ENCODE results near the gene ATXN7.

ATXN7 gene

DNA sequence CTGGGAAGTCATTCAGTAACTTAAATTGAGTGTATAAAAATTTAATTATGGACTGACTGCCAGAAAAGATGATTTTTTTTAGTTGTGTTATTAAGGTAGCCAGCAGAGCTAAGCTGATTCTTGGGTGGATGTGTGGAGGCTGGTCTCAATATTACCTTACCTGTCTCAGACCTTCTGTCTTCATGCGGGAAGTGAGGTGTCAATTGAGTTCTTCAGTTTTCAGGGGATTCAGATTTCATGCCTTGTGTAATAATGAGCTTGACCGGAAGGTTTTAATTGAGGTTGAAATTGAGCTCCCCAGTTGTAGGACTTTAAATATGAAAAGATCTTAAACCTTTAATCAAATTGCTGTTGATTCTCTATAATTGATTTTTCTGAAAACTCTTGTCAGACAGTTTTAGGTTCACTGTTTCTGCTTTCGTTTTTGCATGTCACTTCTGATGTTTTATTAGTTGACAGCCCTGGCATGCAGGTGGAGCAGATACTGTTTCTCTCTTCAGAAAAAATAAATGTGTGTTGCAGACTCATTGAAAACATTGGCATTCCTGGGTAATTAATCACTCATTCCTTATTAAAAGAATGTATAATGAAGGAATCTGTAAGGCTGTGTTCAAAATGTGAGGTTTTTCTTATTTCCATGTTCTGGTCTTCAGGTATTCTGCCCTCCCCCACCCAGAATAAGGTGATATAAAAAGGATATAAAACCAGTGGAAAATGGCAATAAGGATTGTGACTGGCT is 105.1 kb downstream of the ATXN7 start:
- DNase-seq: no peak

DNA sequence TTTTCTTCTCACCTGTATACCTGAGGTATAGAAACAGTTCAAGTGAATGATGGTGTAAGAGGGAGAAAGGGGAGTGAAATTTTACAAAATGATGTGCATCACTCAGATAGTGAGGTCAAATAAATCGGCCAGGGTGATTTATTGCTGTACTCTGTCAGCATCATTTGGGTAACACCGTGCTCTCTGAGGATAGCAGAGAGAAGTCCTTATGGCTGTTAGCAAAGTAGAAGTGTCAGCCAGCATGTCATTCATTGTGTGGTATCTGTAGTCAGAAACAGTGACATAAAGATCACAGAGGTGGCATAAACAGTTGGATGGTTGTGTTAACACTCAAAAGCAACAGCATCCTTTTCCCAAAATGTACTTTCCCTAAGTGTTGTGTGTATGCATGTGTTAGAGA is 106.2 kb downstream of the ATXN7 start:
- DNase-seq: no peak

DNA sequence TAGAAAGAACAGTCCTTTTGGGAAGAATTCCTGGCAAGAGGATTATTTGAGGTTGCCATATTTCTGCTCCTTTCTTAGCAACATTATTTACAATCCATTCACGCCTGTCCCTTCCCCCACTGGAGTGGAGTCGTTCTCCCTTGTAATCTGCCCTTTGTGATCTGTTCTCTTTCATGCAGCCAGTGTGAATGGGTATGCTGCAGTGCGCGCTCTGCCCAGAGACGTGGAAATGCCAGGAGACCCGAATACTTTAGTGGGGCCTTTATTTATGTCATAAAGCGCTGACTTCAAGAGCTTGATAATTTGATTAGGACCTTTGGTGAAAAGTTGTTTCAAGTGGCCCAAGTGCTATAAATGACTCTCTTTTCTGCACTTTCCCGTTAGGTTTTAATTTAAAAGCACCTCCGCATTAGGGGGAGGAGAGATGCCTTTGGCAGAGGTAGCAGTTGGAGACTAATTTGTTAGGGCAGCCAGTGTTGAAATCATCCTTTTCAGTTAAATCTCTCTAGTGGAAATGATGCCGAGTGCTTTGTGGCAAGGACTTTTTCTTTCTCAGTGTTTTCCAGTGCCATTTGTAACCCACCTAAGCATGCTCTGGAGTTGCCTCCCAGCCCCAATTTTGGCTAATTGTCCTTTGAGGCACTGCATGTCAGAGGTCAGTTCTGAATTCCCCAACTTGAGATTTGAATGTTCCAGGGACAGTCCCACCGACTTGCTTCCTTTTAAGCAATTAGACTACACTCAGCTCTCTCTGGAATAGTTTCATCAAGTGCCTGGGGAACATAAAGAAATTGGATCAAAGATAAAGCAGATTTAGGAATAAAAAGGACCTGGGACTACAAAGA is 107.2 kb downstream of the ATXN7 start:
- DNase-seq: no peak

- DNase-seq: no peak
Measured at GRCh38 chr3:63972196-63972595, 108.5 kb downstream of the ATXN7 start.

GRCh38 chr3:63972987-63973386 is 109.3 kb downstream of the ATXN7 start:
- no peak for DNase-seq

GRCh38 chr3:63973406-63973805 is 109.7 kb downstream of the ATXN7 start:
- DNase-seq: no peak

DNA sequence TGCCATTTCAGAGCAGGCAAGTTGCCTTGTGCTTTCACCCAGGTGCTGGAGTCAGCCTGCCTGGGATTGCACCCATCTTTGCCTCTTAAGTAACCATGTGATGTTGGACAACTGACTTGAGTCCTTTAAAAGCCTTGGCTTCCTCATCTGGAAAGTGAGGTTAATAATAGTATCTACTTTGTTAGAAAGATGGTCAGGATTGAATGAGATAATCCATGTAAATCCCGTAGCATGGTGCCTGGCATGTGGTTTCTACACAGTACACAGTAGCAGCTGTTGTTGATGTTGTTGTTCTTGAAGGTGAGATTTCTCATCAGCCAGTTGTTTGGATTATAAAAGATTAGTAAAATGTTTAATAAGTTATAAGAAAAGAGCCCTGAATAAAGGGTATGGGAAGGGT is 110.8 kb downstream of the ATXN7 start:
- DNase-seq: no peak

DNA sequence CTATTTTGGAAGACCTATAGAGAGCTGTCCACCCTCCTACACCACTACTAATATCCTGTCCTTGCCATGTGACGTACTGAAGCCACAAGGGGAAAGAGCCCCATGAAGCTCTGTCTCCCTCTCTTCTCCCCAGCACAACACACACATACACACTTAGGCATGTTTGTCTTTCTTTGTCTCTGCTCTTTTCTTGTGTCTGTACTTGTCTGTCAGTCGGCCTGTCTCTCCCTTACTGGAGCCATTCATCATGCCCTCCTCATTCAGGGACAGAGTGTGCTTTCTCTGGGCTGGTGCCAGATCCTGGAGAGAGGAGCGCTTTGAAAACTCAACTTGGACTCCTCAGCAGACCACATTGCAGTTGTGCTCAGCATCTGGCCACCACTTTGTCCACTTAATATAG is 112.1 kb downstream of the ATXN7 start:
- peak; percentile 54 for DNase-seq

- DNase-seq: no peak
Measured at GRCh38 chr3:63976161-63976871, 112.6 kb downstream of the ATXN7 start.

DNA sequence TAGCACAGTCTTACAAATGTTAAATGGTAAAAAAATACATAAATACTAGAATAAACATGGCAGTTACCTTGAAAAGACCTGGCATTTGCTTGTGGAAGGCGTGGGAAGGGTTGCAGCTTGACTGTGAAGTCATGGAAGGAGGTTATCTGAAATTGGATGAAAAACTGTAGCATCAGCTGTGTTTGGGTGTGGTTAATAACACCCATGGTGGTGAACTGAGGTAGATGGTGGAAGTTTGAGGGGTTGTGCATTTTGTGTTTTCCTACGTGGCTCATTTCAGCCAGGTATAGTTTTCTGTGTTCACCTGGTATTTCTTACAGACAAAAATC is 113.2 kb downstream of the ATXN7 start:
- no peak for DNase-seq

GRCh38 chr3:63977893-63978292 is 114.2 kb downstream of the ATXN7 start:
- DNase-seq: no peak

DNA sequence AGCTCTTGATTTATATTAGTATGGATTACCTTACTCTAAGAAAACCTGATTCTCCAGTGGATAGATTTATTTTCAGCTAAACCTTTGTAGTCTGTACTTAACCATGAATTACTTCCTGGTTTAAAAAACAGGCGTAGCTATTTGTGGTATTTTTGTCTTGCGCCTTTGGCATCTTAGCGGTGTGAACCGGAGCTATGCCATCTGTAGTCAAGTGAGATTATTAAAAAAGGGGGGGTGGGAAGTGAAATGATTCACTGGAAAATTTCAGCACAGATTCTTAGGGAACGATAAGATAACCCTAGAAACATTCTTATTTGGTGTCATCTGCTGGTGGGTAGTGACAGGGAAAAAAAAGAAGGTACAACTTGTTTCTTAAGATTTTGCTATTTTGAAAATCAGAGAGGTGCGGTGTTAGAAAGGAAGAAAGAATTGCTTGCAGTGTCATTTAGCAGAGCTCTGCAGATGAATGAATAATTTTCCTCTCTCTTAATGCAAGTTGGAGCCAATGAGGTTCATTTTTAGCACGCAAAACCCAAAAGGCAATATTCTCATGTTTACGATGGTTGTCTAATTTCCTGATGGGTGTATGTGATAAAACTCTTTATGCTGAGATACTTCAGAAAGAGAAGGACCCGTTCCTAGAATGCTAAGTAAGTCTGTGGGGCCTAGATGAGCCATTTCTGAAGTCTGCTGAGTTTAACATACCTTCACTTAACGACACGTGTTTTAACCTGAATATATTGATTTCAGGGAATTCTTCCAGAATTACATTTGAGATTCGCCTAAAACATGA is 115.6 kb downstream of the ATXN7 start:
- no peak for DNase-seq

GRCh38 chr3:63980019-63980418 is 116.4 kb downstream of the ATXN7 start:
- no peak for DNase-seq

DNA sequence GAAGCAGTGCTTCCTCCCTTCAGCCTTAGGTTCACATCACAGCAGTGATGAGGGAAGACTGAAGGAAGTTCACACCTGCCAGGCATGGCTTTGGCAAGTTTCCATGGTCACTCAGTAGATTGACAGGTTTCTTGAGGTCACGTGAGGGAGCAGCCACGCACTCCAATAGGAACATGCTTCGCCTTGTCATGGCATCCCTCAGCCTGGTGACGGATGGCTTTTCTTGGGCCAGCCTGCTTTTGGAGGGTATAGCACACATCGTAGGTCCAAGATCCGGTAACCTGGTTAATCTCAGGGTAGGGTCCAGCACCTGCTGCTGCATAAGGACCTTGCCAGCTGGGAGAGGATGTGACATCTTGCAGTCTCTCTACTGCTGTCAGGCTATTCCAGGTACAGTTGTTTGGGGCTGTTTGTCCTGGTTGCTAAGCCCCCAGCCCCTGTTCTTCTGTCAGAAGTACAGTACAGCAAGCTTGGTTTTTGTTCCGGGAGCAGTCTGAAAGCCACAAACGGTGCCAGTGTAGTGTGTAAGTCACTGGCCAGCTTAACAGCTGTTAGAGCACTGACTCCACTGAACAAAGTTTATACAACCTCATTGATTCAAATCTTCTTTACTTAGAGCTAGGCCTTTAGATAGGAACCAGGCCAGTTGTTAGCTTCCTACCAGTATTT is 117.3 kb downstream of the ATXN7 start:
- no peak for DNase-seq

DNA sequence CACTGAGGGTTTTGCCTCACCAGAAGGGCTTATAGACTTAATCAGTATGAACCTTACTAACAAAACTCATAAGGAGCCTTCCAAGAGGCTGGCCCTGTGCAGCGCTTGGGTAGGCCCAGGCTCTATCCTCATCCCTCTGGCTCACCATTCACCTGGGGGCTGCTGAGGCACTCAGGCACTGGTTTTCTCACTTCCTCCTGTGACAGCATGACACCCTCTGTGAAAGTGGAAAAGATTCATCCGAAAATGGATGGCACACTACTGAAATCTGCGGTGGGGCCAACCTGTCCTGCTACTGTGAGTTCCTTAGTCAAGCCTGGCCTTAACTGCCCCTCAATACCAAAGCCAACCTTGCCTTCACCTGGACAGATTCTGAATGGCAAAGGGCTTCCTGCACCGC is 118.3 kb downstream of the ATXN7 start:
- no peak for DNase-seq

DNA sequence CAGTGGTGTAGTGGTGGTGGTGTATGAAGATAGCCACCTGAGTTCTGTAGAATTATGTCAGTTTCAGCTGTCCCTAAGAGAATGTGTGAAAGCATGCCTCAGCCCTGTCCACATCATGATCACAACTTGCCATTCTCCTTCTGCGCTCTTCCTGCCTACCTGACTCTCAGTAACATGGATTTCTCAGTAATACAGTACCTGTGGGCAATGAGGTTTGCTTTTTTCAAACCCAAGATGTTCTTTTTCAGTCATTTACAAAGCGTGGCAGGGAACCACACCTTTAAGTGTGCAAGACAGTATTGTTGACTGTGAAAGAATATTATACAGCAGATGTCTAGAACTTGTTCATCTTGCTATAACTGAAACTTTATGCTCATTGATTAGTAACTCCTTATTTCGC is 120.7 kb downstream of the ATXN7 start:
- DNase-seq: no peak

DNA sequence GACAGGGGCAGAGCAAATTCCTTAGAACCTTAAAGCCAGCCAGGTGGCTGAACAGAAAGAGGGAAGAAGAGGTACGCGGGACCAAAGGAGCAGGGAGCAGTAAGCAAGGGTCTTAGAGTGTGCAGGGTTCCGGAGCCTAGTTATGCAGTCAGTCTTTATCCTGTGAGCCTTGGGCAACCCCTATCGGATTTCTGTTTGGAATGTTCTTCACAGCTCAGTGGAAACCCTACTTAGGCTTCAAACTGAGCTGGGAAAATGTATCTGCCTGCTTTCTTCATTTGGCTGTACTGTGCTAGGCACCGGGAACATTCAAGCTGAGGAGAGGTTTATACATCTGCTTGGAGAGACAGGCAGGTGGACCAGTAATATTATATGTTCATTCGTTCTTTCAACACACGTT is 122.5 kb downstream of the ATXN7 start:
- no peak for DNase-seq

- DNase-seq: no peak
Measured at GRCh38 chr3:63986831-63987230, 123.2 kb downstream of the ATXN7 start.

- DNase-seq: no peak
Measured at GRCh38 chr3:63988943-63989342, 125.3 kb downstream of the ATXN7 start.

GRCh38 chr3:63990204-63990603 is 126.5 kb downstream of the ATXN7 start:
- no peak for DNase-seq

GRCh38 chr3:63990733-63991132 is 127.1 kb downstream of the ATXN7 start:
- no peak for DNase-seq

DNA sequence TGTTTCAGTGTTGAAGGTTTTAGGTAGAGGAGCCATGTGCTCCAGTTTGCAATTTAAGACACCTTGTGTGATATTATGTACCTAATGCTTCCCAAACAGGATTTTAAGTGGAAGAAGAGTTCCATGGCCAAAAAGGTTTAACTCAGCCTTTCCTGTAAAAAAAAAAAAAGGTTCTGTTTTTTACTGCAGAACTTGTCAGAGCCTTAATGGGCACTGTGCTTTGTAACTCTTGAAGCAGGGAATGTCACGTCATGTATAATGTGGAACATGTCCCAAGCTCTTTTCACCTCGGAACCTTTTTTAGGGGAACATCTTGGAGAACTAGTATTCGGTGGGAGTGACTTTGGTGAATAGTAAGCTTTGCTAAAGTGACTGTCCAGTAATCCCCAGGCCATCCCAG is 128.0 kb downstream of the ATXN7 start:
- no peak for DNase-seq
